AG20443 (cell line): ENCODE data around the gene CLDN14.

Source experiments
- DNase-seq: peaks from one replicate; pipeline ENCODE4 v3.0.0; 2012; ENCODE audit warnings: low spot score, mixed read lengths

CLDN14 gene

DNA sequence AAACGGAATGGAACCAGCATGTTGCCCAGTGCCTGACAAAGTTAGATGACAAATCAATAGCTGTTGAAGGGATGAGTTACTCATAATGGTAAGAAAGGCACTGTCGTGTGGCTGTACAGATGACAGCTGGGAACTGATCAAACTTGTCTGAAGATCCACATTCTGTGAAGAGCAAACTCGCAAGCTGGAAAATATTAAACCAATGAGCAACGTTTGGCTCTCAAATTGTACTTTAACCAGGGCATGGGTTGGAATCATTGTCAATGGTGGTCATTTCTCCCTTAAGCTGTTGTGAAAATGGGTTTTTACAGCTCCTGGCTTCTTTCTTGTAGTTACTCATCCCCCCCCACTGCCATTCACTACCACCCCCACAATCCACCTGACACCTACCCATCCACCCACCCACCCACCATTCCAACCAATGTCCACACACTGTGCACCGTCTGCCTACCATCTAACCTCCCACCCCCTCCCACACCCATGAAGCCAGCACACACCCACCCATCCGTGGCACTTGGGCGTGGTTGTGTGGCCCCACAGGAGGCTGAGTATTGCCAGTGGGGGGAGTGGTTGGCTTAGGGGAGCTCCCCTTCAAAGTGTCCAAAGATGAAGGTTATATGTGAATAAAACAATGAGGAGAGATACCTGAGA, 46.7 kb downstream of the CLDN14 start:
- no peak for DNase-seq

DNA sequence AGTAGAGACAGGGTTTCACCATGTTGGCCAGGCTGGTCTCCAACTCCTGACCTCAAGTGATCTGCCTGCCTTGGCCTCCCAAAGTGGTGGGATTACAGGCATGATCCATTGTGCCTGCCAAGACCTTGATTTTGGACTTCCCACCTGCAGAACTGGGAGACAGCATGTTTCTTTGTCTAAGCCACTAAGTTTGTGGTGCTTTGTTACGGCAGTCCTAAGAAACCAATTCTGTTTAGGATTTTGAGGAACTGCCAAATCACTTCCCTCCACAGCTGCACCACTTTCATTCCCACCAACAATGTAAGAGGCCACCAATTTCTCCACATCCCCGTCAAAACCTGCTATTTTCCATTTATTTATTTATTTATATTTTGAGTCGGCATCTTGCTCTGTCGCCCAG, 48.7 kb downstream of the CLDN14 start:
- no peak for DNase-seq

DNA sequence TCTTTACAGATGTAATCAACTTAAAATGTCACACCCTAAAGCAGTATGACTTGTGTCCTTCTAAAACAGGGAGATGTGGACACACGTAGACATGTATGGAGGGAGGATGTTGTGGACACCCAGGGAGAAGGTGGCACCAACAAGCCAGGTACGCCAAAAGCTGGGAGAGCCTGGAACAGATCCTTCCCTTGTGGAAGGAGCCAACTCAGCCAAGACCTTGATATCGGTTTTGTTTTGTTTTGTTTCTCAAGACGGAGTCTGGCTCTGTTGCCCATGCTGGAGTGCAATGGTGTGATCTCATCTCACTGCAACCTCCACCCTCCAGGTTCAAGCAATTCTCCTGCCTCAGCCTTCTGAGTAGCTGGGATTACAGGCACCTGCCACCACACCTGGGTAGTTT, 49.1 kb downstream of the CLDN14 start:
- no peak for DNase-seq

DNA sequence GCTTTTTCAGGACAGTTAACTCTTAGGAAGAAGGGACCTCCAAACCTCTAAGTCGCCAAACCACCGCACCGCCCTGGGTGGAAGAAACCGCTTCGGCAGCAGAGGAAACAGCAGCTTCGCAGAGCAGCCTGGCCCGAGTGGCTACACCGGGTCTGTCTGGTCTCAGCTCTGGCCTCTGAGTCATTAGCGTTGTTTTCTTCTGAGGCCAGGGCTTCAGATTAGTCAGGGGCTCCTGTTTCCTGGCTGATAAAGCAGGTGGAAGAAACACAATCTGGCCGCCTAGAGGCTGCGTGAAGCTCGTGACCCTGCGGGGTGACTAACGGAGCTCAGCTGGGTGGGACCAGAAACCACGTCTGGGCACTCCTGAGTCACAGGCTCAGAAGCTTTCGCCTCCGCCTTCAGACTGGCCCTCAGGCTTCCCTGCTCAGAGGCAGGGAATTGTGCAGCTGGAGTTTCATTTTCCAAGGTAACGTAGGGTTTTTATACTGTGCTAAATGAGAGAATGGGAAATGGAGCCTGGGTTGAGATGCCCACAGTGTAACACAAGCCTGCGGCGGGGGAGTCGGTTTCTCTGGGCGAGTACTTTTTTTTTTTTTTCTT, 49.9 kb downstream of the CLDN14 start:
- DNase-seq, result peak; percentile 97

DNA sequence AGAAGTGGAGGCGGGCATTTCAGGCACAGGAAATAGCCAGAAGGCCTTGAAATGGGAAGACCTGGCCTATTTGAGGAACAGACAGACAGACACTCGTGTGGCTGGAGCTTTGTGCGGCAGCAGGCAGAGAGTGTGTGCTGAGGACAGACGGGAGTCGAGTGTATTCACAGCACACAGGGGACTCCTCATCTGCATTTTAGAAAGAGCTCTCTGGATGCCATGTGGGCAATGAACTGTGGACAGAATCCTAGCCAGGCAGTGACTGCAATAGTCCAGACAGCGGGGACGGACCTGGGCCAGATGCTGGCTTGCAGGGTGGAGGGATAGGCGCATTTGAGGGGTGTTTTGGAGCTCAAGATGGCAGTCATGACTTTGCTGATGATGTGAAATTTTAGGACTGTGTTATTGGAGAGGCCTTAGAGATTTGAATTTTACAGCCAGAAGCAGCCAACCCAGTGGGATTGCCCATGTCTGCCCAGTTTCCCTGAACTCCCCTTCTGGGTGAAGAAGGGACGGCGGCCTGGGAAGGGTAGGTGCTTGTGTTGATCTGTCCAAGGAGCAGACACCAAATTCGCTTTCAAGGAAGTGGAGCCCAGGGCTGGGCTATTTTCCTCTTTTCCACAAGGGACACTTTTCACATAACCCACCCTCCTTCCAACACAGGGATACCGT, 51.0 kb downstream of the CLDN14 start:
- DNase-seq, result no peak

DNA sequence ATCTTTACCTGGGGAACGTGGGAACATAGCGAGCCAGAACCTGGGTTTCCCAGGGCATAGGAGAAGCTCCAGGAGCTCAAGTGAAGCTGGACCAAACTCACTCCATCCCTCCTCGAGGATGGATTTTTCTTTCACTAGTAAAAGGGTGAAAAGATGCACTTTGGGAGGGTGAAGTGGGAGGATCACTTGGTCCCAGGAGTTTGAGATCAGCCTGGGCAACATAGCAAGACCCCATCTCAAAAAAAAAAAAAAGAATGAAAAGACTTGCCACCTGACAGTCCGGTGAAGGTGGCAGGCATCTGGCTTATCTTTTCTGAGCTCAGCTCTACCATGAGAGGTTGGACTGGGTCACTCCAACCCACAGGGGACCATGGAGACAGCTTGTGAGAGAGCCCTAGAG, 52.4 kb downstream of the CLDN14 start:
- DNase-seq, result no peak

DNA sequence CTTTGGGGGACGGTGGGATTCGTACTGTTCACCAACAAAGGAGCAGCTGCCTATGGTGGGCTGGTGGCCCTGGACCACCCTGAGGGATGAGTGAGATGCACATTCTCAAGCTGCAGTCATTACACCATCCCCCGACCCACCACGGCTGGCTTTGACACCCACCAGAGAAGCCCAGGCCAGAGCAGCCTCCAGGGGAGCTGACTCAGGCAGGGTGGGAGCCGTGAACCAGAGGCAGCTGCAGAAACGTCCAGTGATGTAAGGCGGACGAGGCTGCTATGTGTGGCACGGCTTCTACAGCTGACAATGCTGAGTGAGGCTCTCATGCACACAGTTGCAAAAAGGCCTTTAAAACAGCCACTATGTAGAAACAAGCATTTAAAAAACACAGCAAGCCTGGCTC, 54.6 kb downstream of the CLDN14 start:
- DNase-seq, result no peak

DNA sequence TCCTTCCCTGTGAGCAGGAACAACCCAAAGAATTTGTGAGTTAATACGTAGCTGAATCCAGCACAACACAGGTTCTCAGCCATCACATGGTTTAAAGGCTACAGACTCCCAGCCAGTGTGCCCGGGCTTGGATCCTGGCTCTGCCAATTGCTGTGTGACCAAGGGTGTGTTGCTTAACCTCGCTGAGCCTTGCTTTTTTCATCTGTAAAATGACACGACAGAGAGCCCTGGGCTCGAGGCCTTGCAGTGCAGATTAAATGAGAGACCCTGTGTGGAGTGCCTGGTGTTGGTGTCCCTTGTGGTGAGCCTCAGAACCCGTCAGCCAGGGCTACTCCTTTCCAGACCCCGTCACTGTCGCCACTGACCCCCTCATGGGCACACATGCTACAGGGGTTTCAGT, 55.3 kb downstream of the CLDN14 start:
- no peak for DNase-seq

DNA sequence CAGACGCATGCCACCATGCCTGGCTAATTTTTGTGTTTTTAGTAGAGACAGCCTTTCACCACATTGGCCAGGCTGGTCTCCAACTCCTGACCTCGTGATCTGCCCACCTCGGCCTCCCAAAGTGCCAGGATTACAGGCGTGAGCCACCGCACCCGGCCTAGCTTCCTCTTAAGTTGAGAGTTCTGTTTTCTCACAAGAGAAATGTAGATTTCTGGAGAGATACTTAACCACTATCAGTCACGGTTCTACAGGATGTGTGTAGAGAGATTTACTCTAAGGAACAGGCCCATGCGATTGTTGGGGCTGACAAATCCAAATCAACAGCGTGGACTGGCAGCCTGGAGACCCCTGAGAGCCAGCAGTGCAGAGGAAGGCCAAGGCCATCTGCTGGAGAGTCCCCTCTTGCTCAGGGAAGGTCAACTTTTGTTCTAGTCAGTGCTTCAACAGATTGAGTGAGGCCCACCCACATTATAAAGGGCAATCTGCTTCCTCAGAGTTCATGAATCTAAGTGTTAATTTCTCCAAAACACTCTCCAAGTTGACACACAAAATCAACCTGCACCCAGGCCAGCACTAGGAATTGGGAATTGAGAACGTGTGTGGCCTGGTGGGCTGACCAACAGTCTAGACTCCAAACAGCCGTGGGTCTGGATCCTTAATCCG, 56.0 kb downstream of the CLDN14 start:
- DNase-seq, result no peak

DNA sequence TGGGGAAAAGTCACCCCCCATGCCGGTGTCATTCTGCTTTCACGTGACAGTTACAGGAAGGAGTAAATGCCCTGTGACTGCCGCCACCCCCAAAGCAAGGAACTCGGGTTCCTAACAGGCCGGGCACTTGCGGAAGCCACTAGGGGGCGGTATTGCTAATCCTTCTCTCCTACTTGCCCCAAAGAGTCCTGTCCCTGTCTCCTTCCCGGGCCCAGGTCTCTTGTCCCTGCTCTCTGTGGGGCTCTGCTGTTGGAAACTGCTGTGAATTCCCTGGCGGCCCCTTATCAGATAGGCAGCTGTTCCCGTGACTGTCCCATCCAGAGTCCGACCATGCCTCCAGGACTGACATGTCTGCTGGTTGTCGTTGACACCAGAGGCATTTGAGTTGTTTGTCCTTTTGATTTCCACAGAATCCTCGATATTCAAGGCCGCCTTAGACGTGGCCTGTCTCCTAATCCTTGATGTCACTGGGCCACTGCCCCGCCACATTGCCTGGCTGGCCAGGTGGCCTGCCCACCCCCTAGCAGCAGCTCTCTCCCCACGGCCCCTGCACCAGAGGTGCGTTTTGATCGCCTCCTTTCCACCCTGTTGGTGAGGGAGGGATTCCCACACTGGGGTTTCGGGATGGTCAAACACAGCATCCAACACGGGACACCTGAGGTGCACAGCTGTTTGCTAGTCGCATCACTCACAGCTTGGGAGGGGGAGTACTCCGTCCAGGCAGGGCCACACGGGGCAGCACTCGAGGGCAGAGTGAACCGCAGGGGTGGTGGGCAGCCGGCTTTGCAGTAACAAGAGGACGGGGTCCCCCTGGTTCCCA, 57.4 kb downstream of the CLDN14 start:
- peak; percentile 80 for DNase-seq

DNA sequence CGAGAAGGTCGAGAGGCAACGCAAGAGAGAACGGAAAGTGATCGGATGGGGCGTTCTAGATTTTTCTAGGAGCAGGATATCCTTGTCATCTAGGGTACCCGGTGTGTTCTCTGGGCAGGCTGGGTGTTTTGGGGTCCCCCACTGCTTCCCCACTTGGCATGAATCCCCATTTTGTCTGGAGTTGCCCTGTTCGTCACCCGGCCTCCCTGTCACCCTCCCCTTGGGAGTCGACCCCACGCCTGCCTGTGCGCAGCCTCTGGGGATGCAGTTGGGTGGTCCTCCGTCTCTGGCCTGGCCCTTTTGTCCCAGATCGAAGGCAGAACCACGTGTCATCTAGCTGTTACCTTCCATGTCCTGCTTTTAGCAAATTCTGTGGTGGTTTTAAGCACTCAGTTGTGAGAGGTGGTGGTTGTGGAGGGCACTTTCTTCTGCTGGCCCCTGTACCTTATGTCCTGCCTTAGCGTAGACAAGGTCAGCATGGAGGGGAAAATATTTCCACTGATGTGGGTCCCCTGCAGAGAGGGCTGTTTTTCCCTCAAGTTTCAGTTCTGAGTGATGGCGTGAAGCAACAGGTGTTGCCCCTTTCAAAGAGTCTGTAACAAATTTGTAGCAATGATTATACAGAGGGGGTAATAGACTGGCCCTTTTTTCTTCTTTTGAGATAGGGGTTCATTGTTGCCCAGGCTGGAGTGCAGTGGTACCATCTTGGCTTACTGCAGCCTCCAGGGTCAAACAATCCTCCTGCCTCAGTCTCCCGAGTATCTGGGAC, 59.2 kb downstream of the CLDN14 start:
- no peak for DNase-seq

DNA sequence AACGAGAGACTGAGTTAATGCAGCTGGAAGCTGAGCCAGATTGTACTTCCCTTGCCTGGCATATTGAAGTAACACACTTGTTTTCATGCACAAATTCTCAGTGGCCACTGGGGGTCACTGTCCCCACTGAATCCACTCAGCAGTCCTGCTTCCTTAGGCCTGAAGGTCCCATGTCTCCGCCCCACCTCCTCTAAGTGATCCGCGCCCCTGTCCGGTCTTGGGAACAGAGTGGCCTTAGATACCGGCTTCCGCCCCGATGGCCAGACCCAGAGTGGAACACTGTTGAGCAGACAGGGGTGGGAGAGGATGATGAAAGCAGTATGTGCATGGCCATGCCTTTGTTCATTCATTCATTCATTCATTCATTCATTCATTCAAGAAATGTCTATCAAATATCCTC, 59.9 kb downstream of the CLDN14 start:
- peak; percentile 94 for DNase-seq

DNA sequence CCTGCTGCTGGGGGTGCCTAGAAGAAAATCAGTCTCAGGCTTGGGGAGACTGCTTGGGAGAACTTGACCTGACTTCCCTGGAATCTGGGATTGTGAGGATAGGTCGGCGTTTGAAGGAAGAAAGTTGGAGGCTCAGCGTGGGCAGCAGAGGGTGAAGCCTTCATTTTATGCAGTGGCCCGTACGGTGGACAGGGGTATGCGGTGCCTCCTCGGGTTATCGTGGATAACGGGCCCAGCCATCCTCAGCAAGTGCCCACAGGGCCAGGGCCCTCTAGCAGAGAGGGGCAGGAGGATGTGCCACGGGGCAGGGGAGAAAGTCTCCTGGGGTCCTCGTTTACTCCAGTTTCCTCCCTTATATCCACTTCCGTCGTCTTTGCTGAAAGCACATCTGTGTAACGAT, 60.7 kb downstream of the CLDN14 start:
- no peak for DNase-seq

DNA sequence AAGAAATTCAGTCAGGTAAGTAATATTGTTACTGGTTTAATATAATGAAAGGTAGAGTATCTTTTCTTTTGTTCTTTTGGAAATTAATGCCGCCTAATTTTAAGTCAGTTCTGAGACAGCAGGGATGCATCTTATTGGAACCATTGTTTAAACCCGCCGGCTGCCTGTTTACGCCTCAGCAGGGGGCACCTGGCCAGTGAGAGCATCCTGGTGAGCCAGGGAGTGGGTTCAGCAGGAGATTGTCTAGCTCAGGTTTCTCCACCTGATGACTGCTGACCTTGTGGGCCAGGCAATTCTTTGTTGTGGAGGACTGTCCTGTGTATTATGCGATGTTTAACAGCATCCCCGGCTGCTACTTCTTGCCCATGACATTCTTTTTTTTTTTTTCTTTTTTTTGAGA, 64.5 kb downstream of the CLDN14 start:
- DNase-seq, result no peak

DNA sequence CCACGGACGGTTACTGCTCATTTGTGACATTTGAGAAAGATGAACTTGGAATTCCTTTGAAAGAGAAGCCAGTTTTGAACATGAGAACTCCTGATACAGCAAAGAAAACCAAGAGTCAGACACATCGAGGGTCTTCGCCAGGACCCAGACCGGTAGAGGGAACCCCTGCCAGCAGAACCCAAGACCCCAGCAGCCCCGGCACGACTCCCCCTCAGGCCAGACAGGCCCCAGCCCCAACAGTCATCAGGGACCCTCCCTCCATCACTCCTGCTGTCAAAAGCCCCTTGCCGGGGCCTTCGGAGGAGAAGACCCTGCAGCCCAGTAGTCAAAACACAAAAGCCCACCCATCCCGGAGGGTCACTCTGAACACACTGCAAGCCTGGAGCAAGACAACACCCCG, 67.0 kb downstream of the CLDN14 start:
- DNase-seq, result no peak

DNA sequence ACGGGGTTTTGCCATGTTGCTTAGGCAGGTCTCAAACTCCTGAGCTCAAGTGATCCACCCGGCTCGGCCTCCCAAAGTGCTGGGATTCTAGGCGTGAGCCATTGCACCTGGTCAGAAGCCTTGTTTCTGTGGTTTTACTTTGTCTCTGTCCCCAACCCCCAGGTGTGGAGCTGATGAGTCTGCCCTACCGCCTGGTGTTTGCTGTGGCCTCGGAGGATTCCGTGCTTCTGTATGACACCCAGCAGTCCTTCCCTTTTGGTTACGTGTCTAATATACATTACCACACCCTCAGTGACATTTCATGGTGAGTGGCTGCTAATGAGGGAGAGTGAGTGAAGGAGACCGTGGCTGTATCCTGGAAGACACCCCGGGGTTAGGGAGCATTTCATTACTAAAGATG, 68.6 kb downstream of the CLDN14 start:
- no peak for DNase-seq
